ENCODE measurements around the gene STAT1.

DNA sequence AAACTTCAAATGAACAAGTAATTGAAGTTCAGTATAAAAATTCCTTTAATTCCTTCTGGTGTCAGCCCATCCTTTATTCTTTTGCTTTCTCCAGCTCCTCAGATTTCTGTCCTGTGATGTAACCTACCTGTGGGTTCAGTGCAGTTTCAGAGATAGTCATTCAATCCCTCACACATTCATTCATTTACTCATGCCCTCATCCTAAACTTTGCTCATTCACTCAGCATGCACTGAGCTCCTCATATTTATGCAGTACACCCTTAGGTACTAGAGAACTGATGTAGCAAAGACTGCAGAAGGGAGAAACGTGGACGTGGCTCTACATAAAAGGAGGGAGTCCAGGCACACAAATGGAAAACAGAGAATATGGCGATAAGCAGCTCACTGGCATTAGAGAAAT lies 45.3 kb upstream of the STAT1 start:
- TF ChIP-seq, protein P1, sequence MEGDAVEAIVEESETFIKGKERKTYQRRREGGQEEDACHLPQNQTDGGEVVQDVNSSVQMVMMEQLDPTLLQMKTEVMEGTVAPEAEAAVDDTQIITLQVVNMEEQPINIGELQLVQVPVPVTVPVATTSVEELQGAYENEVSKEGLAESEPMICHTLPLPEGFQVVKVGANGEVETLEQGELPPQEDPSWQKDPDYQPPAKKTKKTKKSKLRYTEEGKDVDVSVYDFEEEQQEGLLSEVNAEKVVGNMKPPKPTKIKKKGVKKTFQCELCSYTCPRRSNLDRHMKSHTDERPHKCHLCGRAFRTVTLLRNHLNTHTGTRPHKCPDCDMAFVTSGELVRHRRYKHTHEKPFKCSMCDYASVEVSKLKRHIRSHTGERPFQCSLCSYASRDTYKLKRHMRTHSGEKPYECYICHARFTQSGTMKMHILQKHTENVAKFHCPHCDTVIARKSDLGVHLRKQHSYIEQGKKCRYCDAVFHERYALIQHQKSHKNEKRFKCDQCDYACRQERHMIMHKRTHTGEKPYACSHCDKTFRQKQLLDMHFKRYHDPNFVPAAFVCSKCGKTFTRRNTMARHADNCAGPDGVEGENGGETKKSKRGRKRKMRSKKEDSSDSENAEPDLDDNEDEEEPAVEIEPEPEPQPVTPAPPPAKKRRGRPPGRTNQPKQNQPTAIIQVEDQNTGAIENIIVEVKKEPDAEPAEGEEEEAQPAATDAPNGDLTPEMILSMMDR (optimal IDR thresholded peaks at IDR 0.05 in 1 of 3, IDR thresholded peaks at IDR 0.05 in 1 of 3, conservative IDR thresholded peaks at IDR 0.05 in 1 of 3; ENCODE audit: extremely low read depth in 1 of 3, insufficient read depth in 2 of 3, low read length in 3 of 3), result no peak
- TF ChIP-seq EZH2 (IDR thresholded peaks at IDR 0.05; ENCODE audit: low read length), result no peak

Data from keratinocyte (primary cell).